GM19463 (cell line): ENCODE measurements around the gene CRIM1.

ENCODE experiments used
- ATAC-seq: cut with Tn5 transposase; IDR thresholded peaks from one replicate; pipeline ENCODE4 v1.9.1; 2021; ENCODE audit warnings: mild to moderate bottlenecking, moderate library complexity; ENCODE audit not compliant: unreplicated experiment

Gene CRIM1

DNA sequence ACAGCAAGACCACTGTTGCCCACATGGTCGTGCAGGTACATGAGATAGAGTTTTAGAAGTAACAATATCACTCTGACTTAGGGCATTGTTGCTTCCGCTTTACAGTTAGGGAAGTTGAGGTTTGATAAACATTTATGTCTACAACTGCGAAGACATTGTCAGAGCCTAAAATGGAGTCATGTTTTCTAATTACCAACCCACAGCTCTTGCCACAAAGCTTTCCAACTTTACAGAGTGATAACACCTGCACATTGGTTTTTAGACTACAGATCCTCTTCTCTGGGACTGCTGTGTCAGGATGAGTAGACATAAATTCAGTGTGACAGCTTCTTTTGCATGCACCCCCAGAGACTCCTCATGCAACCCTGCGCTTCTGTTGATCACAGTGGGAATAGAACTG lies 123.4 kb downstream of the CRIM1 start:
- no peak for ATAC-seq

DNA sequence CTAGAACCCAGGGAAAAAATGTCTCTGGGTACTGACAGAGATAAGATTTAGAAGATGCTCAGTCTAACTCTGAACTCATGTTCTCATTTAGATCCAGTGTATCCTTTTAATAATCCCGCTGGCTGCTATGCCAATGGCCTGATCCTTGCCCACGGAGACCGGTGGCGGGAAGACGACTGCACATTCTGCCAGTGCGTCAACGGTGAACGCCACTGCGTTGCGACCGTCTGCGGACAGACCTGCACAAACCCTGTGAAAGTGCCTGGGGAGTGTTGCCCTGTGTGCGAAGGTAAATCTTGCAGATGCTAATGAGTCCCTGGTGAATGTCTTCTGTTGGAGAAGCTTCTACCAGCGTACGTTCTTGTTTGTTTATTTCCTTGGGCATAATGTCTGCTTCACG lies 123.8 kb downstream of the CRIM1 start:
- no peak for ATAC-seq

DNA sequence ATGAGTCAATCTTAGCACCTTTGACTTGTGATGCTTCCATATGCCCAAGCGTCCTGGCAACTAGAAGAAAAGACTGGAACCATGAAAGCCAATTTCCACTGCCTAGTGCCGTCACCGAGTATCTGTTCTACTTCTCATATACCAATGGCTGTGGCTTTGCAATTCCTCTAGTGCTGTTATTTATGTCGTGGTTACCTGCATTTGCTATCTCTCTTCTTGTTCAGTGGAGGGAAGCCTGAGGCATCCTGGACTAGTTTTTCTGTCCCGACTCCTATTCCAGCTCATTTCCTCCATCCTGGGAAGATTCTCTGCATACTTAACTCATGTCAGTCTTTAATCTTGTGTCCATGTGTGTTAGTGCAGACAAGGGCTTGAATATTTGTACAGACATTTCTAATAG lies 124.5 kb downstream of the CRIM1 start:
- no peak for ATAC-seq

DNA sequence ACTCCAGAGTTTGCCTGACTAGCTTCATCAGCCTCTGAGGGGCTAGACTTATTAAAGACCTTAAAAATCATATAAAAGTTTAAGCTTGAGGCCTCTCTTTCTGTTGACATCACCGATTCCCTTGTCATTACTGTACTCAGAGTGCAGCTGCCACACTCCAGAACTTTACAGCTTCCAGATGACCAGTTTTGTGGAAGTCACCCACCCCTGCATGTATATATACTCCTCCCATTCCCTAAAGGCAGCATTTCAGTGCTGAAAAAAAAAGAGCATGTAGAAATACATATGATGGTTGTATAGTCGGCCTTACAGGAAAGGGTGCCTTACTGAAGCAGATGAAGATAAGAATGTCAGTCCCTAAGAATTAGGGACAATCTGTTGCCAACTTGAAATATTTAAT lies 125.1 kb downstream of the CRIM1 start:
- ATAC-seq = no peak

DNA sequence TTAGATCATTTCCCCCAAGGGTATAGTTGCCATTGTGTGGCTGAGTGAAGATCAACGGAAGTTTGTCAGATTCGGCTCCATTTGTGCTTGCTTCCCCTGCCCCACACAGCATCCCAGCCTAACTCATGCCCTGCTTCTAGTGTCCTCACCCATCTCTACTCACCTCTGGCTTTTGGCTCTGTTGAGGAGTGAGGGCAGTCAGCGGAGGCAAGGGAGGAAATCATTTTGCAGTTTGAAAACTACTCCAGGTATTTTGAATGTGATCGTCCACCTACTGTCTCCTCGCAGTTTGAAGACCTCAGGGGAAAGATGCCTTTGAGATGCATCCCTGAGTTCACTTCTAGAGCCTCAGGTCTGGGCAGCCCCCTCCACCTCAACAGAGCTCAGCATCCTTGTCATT lies 126.1 kb downstream of the CRIM1 start:
- no peak for ATAC-seq

DNA sequence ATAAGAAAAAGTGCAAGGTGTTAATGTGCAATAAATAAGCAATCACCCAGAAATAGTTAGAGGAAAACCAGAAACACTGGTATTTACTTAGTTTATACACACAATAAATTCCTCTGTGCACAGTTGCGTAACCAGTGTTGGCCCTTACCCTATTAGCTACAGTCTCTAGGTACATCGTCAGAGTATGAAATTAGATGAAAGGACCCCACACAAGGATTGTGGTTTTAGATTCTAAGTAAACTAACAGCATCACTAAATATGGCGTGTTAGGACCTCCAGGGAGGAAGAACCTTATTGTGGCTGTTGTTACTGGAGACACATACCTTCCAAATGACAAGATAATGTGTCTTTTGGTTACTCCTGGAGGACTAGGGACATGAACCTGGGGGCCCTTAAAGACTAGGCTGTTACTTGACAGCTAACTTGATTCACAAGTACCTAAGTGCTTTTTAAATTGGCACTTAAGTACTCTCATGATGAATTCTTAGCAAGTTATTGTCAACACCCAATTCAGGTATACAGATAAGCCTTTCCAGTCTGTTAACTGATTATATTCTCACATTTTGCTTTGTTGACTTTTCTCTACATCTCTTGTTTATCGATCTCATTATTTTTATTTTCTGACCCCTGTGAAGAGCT lies 127.1 kb downstream of the CRIM1 start:
- no peak for ATAC-seq

DNA sequence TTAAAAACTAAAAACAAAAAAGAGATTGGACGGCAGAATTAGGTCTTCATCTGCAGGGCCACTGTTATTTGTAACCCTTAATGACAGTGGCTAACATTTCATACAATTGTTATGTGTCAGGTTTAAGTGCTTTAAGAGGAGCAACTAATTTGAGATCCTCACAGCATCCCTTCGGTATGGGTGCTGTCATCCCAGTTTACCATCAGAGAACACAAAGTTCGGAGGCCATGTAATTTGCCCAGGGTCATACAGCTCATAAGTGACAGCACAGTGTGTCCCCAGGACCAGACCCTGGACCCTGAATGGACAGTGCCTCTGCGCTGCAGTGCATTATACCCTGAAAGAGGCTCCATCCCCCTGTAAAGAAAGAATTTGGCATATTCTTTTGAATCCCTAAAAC lies 127.7 kb downstream of the CRIM1 start:
- ATAC-seq = no peak

DNA sequence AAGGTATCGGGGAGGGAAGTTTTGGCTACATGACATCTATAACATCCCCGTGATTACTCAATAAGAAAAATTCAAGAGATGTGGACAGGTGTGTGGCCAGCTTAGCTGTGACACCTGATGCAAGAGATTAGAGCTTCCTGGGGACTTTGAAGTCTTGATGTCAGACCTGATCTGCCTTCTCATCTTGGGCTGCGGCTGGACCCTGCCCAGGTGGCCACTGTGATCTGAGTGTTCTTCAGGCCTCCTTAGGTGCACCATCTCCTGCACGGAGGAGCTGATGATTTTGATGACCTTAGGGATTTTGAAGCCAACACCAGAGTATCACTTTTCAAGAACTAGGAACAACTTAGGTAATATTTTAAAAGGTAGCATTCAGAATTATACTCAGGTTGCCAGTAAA lies 128.9 kb downstream of the CRIM1 start:
- ATAC-seq = no peak

DNA sequence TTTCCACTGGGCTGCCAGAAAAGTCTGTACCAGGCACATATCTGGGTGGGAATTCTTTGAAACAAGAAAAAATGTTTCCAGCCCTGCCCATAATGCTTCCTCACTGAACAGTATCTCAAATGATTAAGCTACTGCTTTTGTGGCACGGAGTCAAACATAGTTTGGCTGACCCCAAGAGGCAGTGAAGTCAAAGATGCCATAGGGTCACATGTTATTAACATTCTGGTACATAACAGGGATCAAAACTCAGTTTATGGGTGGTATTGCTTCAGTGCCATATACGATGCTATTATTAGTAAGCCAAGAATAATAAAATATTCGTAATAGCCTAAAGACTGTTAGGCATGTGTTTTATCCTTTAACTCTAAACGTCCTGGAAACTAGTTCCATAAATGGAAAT lies 129.9 kb downstream of the CRIM1 start:
- no peak for ATAC-seq

DNA sequence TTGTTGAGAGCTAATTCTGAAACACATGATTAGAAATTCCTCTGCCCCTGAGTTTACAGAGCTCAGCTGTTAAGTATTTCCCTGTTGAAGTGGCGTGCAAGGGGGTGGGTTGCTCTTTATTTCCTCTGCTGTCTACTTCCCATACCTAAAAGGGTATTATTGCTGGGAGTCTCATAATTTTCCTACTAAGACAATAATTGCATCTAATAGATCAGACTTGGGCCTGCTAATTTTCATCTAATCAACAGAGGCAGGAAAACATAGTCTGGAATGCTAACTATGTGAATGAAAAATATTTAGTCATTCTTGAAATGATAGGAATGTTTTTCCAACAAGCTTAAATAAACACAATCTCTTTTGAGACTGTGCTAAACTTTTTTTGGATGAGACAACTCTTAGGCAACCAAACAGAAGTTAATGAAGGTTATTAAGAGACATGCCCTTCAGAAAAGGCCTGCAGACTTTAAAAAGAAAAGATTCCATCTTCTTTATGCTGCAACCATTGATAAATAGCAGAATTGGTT lies 131.0 kb downstream of the CRIM1 start:
- no peak for ATAC-seq

DNA sequence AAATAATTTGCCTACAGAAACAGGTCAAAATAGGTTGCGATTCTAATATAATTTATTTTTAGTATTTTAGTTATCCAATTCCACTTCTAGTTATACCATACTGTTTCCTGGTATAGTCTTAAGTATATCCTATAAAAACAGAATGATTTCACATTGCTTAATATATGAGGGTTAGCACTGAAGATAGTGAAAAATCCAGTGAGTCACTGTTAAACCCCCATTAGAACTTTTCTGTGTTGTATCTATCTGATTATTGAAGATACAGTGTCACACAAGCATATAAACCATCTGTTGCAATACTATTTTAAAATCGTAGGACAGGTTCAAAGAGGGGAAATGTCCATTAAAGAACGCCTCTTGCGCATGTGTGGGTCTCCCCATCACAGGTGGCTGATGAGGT lies 132.4 kb downstream of the CRIM1 start:
- ATAC-seq = no peak

DNA sequence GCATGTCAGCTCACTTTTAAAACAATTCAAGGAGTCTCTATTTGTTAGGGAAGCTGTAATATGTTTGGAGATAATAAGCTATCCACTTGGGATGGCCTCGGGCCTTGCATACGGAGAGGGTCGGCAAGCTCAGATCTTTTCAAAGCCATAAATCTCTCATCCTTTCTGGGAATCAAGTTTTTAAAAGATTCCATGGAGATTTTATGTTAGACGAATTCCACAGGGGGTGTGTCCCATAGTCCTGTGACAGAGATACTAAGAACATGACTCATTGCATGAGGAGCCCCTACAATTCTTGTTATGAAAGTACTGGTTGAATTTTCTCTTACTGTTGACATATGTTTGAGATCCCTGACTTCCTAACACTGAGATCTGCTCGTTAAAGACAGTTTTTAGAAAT lies 133.7 kb downstream of the CRIM1 start:
- ATAC-seq = no peak

DNA sequence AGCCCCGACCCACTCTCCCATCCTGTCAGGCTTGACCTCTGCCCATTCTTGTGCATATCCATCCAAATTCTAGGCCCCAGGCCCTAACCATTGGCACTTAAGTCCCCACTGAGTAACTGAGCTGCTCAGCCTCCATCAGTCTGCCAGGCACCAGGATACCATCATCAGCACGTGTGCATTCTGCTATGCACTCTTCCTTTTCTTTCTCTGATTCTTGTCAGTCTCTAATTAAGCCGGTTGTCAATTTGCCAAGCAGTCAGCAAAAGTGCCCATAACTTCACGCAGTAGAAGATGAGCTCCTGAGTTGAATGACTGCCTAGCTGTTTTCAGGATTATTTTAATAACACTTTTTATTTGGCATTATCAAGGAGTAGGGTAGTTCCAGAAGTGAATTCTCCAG lies 135.2 kb downstream of the CRIM1 start:
- ATAC-seq = no peak

DNA sequence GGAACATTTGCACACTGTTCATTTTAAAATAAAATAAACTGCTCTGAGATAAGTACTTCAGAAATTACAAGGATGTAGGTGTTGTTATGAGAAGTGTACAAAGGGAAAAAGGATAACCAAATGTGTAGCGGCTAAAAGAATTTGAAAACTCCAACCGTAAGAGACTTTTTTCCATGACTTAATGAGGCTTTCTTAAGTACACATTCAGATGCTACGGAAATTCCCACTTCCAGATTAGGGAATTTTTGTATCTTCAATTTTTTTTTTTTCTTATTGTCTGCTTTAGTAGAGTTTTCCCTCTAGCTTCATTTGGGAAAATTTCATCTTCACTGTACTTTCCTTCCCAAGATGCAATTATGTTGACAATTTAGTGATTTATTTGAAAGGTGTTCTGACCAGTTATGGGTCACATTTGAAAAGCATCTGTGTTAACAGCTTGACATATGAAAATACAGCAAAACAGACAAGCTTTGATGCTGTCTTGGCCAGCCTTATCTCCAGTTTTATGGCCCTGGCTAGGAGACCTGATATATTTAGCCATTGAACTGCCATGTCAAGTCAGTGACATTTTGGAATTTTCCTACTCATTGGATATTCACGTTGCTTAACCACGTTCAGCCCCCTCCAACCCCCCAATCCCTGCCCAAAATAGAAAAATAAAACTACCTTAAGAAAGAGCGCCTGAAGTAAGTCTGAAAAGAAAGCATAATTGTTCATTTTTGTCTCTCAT lies 136.8 kb downstream of the CRIM1 start:
- no peak for ATAC-seq

DNA sequence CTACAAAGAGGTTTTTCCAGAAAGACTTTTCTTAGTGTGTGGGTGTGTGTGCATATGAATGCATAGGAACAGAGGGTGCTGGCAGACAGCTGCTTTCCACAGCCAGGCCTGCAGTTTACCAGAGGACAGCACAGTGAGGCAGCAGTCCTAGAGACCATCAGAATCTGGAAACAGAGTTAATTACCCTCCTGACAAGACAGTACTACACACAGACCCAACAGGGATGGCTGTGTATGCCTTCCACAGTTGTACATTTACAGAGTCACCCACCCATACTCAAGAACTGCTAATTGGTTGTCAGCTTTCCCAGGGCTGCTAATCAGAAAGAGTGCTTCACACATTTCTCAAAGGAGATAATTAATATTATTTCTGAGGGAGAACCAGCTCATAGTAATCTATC lies 137.7 kb downstream of the CRIM1 start:
- no peak for ATAC-seq

DNA sequence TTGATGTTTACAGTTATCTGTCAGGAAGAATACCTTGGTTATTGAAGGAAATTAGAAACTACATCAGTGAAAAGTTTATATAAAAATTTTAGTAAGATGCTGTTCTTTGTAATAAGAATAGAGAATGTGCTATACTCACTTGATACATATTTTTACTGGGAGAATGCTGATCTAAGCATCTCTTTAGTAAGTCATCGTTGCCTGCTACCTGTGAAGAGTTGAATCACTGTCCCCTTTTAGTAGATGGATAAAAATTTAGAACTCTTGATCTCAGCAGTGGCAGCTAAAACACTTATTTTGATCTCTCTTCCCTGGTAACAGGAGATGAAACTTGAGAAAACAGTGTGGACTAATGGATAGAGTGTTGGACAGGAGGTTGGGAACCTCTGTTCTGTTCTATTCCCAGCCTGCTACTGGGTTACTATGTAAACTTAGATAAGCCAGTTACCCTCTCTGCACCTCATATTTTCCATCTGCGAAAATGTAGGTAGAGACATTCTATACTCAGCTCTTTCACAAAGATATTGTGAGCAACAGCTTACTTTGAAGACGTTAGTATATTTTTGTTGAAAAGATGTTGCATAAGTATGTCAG lies 142.1 kb downstream of the CRIM1 start:
- no peak for ATAC-seq

DNA sequence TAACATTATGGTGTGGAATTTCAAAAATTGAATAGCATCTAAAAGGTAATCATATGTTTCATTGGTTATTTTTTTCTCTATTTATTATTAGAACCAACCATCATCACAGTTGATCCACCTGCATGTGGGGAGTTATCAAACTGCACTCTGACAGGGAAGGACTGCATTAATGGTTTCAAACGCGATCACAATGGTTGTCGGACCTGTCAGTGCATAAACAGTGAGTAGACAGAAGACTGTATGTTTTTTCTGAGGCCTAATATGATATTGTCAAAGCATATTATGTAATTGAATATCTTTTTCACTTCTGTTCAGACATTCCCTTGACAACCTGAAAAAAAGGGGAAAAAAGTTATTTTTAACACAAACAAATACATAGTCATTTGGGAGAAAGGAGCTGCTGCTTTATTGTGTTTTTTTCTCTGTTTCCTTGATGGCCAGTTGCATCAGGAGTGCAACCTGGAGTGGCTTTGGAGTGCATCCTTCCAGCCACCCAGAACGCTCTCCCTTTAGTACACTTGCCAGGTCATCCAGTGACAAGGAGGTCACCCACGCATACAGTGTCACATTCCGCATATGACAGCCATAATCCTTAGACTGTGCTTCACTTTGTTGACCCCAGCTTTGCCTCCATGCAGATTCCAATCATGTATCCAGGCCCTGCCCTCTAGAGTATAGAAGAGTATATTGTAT lies 143.7 kb downstream of the CRIM1 start:
- ATAC-seq = no peak

DNA sequence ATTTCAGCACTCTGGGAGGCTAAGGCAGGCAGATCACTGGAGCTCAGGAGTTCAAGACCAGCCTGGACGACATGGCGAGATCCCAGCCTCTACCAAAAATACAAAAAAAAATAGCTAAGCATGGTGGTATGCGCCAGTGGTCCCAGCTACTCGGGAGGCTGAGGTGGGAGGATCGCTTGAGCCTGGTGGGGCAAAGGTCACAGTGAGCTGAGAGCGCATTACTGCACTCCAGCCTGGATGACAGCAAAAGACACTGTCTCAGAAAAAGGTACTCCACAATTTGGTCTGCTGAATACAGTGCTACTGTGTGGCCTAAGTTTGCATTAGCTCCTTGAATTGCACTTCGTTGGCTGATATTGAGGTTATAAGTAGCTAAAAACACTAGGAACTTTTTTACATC lies 144.5 kb downstream of the CRIM1 start:
- ATAC-seq = no peak

DNA sequence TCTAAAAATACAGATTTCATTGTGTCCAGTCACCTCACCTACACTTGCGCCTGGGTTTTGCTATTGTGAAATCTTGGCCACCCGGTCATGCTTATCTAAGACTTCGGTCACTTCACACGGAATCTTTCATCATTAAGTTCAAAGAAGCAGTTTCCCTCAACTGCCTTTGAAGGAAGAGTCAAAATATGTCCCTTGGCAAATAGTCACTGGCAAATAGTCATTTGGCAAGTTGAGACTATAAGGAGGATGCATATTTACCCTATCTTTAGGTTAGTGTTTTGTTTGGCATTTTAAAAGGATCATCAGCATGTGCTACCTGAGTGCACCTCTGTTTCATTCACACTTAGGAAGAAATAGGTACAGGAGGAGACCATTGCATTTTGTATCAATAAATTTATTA lies 146.5 kb downstream of the CRIM1 start:
- no peak for ATAC-seq

DNA sequence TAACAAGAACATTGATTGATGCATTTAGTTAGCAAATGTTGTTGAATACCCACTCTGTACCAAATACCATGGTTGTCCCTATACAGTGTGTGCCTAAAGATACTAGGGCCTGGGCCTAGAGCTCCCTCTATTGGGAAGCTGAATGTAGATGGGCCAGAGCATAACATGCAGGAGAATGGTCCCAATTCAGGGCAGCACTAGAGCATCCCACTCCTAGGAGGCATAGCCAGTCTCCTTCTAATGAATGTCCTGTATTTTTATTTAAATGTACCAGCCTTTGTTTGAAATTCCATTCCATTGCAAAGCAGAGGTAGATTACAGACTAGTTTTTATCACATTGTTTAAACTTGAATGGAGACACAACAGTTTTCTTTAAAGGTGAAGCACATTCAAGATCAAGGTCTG lies 151.8 kb downstream of the CRIM1 start:
- ATAC-seq = peak; percentile 91

DNA sequence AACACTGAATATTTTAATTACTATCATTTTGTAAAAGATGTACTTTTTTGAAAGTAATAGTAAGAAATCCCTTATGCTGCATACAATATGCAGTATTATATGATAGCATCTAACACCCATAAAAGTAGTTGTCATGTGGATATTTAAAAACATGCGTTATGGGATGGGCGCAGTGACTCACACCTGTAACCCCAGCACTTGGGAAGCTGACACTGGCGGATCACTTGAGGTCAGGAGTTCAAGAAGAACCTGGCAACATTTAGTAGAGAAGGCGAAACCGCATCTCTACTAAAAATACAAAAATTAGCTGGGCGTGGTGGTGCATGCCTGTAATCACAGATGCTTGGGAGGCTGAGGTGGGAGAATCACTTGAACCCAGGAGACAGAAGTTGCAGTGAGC lies 153.5 kb downstream of the CRIM1 start:
- no peak for ATAC-seq
